Ishikawa (cell line): ENCODE results near the gene NSUN7.

Source experiments
- CEBPB ChIP-seq: IDR thresholded peaks from 2 replicates; pipeline ENCODE4 v1.6.1; 2012
- EGR1 ChIP-seq: IDR thresholded peaks from 2 replicates; pipeline ENCODE4 v1.6.1; 2012
- EP300 ChIP-seq: IDR thresholded peaks from 2 replicates; pipeline ENCODE4 v1.6.1; 2012; ENCODE audit warnings: borderline replicate concordance
- MAX ChIP-seq: IDR thresholded peaks from 2 replicates; pipeline ENCODE4 v1.6.1; 2012
- RAD21 ChIP-seq: IDR thresholded peaks from 2 replicates; pipeline ENCODE4 v1.6.1; 2012; ENCODE audit warnings: low read depth
- REST ChIP-seq: IDR thresholded peaks from 2 replicates; pipeline ENCODE4 v1.6.1; 2012; ENCODE audit warnings: low read depth, mild to moderate bottlenecking
- TCF12 ChIP-seq: IDR thresholded peaks from 2 replicates; pipeline ENCODE4 v1.6.1; 2012; ENCODE audit warnings: low read depth
- TEAD4 ChIP-seq: IDR thresholded peaks from 2 replicates; pipeline ENCODE4 v1.6.1; 2012
- USF1 ChIP-seq: IDR thresholded peaks from 2 replicates; pipeline ENCODE4 v1.6.1; 2012

- no peak for TF ChIP-seq TEAD4
- no peak for TF ChIP-seq EP300
- no peak for TF ChIP-seq RAD21
- no peak for TF ChIP-seq MAX
- no peak for TF ChIP-seq USF1
- TF ChIP-seq EGR1, result no peak
- TF ChIP-seq CEBPB, result no peak
- no peak for TF ChIP-seq TCF12
- no peak for TF ChIP-seq REST
These were observed 92.6 kb downstream of the NSUN7 start for GRCh38 chr4:40842318-40842717.
